Psoas muscle (tissue), 8 donors: Measurements from ENCODE around the gene DGKB. TPM values are rescaled to one million over a fixed set of nuclear protein-coding genes. Genes with fewer than 3 reads are reported as not detected.

ENCODE experiments used
- ATAC-seq, 4 donors: fragments of 200-7000 bp; cut with Tn5 transposase; one replicate each; pipeline ENCODE4 v1.9.1; 2020; ENCODE audit warnings: moderate library complexity in 3 of 4, mild to moderate bottlenecking in 2 of 4
- DNase-seq, 2 donors: peaks; one replicate each; pipeline ENCODE4 v3.0.0-alpha.2; 2020
- H3K27ac ChIP-seq: fragments of 200-600 bp; one replicate; pipeline ENCODE4 v1.8.0; 2022
- H3K27me3 ChIP-seq, 3 donors: fragments of 200-600 bp in 1 of 3; one replicate each; pipeline versions ENCODE4 v1.6.1 to v1.8.0; 2013 to 2022; ENCODE audit warnings: low read length in 2 of 3, mild to moderate bottlenecking in 2 of 3, moderate library complexity in 1 of 3; ENCODE audit not compliant: insufficient read depth in 3 of 3
- H3K36me3 ChIP-seq, 2 donors: fragments of 200-600 bp in 1 of 2; one replicate each; pipeline versions ENCODE4 v1.6.1 to v1.8.0; 2013 to 2022; ENCODE audit warnings: low read depth in 1 of 2, mild to moderate bottlenecking in 1 of 2, moderate library complexity in 1 of 2; ENCODE audit not compliant: insufficient read depth in 1 of 2
- H3K4me1 ChIP-seq: fragments of 200-600 bp; one replicate; pipeline ENCODE4 v1.8.0; 2022
- H3K4me3 ChIP-seq: fragments of 200-600 bp; one replicate; pipeline ENCODE4 v1.8.0; 2022; ENCODE audit warnings: mild to moderate bottlenecking
- H3K9me3 ChIP-seq: fragments of 200-600 bp; one replicate; pipeline ENCODE4 v1.8.0; 2022
- WGBS, 3 donors: extraction: QIAGEN DNeasy Blood & Tissue Kit; methylation state at CpG; one replicate each; pipeline versions ENCODE4 v1.1.6 to v1.1.7; 2013; 5-methylcytosine and 5-hydroxymethylcytosine counted together
- intact Hi-C, 2 donors: fragments of 100-400 bp; cut with DNase I; formaldehyde crosslinking; loops; one replicate each; pipeline versions ENCODE4 v1.11.0 to v1.14.2; 2022
- polyA plus RNA-seq, 3 donors: library from polyadenylated mRNA; stranded (reverse); fragments of 200-250 nt; gene quantifications; one replicate each; pipeline ENCODE4 v1.2.3, GENCODE V29; 2013
- total RNA-seq, 4 donors: library from RNA; stranded (reverse); fragmentation: NEBNext Ultra II Directional in 2 of 4; extraction: Animal tissue kit (Norgen Biotek cat#: 25700) in 2 of 4; gene quantifications; one replicate each; pipeline versions ENCODE4 v1.2.1 to v1.2.4, GENCODE V29; 2021 to 2023
- TF ChIP-seq, protein P1 (sequence below): fragments of 200-600 bp; IDR thresholded peaks from one replicate; pipeline ENCODE4 v1.8.0; 2022; ENCODE audit warnings: antibody characterized with exemption
- donor health status: healthy with polysubstance abuse.
- donor health status: DM: no; HTN: no; CAD: no; lungs with moderate emphysema.
- donor health status: Bipolar disorder and iron deficiency.
- donor health status: healthy.
- donor health status: DM: yes; HTN: yes; CAD: no.
- donor health status: DM: no; HTN: no; CAD: no.
- donor health status: DM: no; HTN: no; CAD: no.
- donor health status: DM: yes; HTN: yes; CAD: no.

Gene DGKB
- total and polyA plus RNA-seq, 7 donors, result 0.01 to 0.26 (median 0.04) TPM; not detected in 2

DNA sequence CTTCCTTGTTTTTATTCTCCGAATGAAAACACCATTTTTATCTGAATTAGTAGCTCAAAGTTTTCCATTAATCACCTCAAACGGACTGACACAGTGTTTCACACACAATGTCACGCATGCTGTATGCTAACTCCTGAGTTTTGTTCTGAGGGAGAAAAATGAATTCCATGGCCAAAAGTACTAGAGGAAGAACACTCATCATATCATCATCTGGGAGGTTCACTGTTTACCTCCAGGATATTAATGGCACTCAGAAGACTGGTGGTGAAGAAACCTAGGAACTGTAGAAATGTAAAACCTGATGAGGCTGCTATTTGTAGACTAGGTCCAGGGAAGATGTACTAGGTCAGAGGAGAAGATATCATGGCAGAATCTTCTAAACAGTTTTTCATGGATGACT lies 517.5 kb downstream of the DGKB start:
- no peak for ATAC-seq
- intact Hi-C loops, result no loop called here
- H3K36me3 ChIP-seq, result no peaks in the 10 kb centered on the region
- no peak overlapping the region for H3K4me3 ChIP-seq
- WGBS, 3 donors, result 71 to 82% (median 72%) methylated on average over 3 of the region's 3 CpGs
- H3K4me1 ChIP-seq, result no peaks in the 10 kb centered on the region
- H3K27ac ChIP-seq, result no peak overlapping the region
- DNase-seq, result no peak
- no peaks in the 10 kb centered on the region for H3K27me3 ChIP-seq
- H3K9me3 ChIP-seq, result no peaks in the 10 kb centered on the region
- TF ChIP-seq, protein P1, sequence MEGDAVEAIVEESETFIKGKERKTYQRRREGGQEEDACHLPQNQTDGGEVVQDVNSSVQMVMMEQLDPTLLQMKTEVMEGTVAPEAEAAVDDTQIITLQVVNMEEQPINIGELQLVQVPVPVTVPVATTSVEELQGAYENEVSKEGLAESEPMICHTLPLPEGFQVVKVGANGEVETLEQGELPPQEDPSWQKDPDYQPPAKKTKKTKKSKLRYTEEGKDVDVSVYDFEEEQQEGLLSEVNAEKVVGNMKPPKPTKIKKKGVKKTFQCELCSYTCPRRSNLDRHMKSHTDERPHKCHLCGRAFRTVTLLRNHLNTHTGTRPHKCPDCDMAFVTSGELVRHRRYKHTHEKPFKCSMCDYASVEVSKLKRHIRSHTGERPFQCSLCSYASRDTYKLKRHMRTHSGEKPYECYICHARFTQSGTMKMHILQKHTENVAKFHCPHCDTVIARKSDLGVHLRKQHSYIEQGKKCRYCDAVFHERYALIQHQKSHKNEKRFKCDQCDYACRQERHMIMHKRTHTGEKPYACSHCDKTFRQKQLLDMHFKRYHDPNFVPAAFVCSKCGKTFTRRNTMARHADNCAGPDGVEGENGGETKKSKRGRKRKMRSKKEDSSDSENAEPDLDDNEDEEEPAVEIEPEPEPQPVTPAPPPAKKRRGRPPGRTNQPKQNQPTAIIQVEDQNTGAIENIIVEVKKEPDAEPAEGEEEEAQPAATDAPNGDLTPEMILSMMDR, result no peak

DNA sequence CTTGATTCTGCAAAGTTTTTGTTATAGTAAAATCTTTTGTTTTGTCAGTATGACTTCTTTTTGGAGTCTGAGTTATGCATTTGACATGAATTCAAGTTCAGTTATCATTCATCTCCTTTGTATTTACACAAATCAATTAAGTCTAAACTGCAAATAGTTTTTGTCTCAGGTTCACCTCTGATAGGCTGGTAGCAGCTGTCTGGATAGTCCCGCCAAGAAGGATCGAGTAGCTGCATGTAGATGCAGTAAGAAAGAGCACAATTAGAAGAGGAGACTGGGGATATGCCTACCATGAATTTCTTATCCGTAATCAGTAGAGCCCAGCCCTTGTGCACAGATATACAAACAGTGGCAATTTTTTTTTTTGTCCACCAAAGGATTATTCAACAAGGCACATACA lies 520.6 kb downstream of the DGKB start:
- WGBS, 3 donors, result 45 to 62% (median 48%) methylated on average over 3 of the region's 3 CpGs
- Histone ChIP-seq H3K27me3 (no peaks in the 10 kb centered on the region), H3K4me1 (no peaks in the 10 kb centered on the region), H3K27ac (no peak overlapping the region), H3K36me3 (no peaks in the 10 kb centered on the region), H3K4me3 (no peak overlapping the region), H3K9me3 (no peaks in the 10 kb centered on the region)
- DNase-seq (no peak), ATAC-seq (no peak)
- intact Hi-C loops, result no loop called here
- TF ChIP-seq, protein P1, result no peak

DNA sequence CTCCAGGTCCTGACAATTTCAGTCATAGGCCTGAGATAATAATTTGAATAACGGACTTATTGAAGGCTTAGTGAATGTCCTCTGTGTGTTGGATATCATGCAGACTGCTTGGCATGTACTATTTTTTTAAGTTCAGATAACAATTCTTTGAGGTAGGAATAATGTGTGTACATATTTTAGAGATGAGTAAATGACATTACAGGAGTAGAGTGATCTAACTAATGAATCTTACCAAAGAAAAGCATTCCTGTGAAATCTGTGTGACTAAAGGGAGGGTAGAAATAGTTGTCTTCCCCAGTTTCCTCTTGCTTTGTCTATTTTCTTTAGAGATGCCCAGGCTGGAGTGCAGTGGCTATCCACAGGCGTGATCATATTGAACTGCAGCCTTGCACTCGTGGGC lies 521.2 kb downstream of the DGKB start:
- ATAC-seq, result no peak
- no peak for DNase-seq
- Histone ChIP-seq H3K9me3 (no peaks in the 10 kb centered on the region), H3K27ac (no peak overlapping the region), H3K4me3 (no peak overlapping the region), H3K4me1 (no peaks in the 10 kb centered on the region), H3K36me3 (no peaks in the 10 kb centered on the region), H3K27me3 (no peaks in the 10 kb centered on the region)
- TF ChIP-seq, protein P1, result no peak
- intact Hi-C loops, result no loop called here
- WGBS, 3 donors, result 78 to 89% (median 79%) methylated on average over 3 of the region's 3 CpGs

DNA sequence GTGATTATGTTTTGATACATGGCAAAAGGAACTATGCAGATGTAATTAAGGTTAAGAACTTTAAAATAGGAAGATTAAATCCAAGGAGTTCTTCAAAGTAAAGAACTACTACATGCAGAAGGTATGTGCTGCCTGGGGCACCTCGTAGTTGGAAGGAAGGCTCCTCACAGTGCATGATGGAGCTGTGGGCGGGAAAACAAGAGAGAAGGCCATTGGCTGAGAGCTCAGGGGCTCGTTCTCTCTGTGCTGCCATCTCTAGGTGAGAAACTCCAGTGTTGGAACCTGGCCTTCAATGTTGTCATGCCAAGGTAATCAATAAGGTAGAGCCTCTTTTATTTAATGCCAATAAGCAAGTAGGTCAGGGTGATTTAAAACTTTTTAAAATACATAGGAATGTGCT lies 521.7 kb downstream of the DGKB start:
- Histone ChIP-seq H3K27ac (no peak overlapping the region), H3K27me3 (no peaks in the 10 kb centered on the region), H3K4me1 (no peaks in the 10 kb centered on the region), H3K4me3 (no peak overlapping the region), H3K36me3 (no peaks in the 10 kb centered on the region), H3K9me3 (no peaks in the 10 kb centered on the region)
- TF ChIP-seq, protein P1, result no peak
- DNase-seq, result no peak
- 87 to 96% (median 93%) methylated on average over 3 of the region's 3 CpGs for whole genome bisulfite sequencing, 3 donors
- intact Hi-C loops, result no loop called here
- ATAC-seq, result no peak

DNA sequence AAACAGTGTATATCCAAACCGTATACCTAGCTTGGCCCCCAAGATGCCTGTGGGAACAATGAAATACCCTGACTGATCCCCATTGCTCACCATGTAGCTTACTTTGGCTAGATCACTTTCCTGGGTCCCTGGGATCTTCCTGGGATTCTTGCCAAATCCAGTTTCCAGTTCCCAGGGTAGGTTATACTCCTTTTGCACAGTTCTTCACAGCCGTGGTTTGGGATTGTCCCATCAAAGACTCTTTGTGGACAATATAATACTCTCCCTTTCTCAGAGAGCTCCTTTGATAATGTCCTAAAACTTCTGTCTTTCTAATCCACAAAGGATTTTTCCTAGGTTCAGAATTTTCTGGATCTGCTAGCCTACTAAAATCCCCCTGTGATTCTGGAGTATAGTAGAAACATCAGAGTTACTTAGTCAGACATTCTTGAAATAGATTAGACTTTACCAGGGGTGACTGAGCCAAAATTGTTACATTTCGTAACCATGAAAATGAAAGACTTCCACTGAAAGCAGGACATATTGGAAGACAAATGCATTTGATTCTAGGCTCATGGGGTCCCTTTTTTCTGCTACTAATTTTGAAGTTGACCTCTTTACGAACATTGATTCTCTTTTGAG lies 524.8 kb downstream of the DGKB start:
- no peaks in the 10 kb centered on the region for H3K4me1 ChIP-seq
- no peak for DNase-seq
- no peak overlapping the region for H3K4me3 ChIP-seq
- H3K36me3 ChIP-seq, result no peaks in the 10 kb centered on the region
- H3K27me3 ChIP-seq, result no peaks in the 10 kb centered on the region
- no peaks in the 10 kb centered on the region for H3K9me3 ChIP-seq
- intact Hi-C loops, result no loop called here
- no peak overlapping the region for H3K27ac ChIP-seq
- no peak for ATAC-seq
- WGBS, 3 donors, result 49 to 70% (median 51%) methylated on average over 4 of the region's 4 CpGs
- TF ChIP-seq, protein P1, result no peak
